ENCODE measurements around the gene VAMP1. TPM values are rescaled to one million over a fixed set of nuclear protein-coding genes. Genes with fewer than 3 reads are reported as not detected.
A peak's percentile ranks its signal among the peaks of the same experiment; 100 is the strongest.

The VAMP1 gene
- total and polyA plus RNA-seq, 2 of the 13 experiments (the other 11 are each of a cell fraction or from before 2014, with no cell fraction given), result 2.5 to 7.4 TPM

GRCh38 chr12:6451348-6452244 lies 18.9 kb downstream of the VAMP1 start, which contains the start of gene TAPBPL (continued):
- TF ChIP-seq SNAPC4 (CRISPR knock-in tag; IDR thresholded peaks at IDR 0.05) (no peak), MEIS1 (CRISPR knock-in tag; IDR thresholded peaks at IDR 0.05; ENCODE audit: borderline replicate concordance) (no peak), ELF3 (CRISPR knock-in tag; IDR thresholded peaks at IDR 0.05) (0 out of 2 replicates have a peak, but pooled peaks have one; percentile 30), ZNF547 (CRISPR knock-in tag; IDR thresholded peaks at IDR 0.05) (peak; percentile 68; the same call in 1 of the 2 replicates), ZNF782 (CRISPR knock-in tag; IDR thresholded peaks at IDR 0.05; ENCODE audit: borderline replicate concordance) (peak; percentile 31; the same call in 1 of the 2 replicates), ZFY (CRISPR knock-in tag; IDR thresholded peaks at IDR 0.05) (peak; percentile 83), ZNF670 (CRISPR knock-in tag; IDR thresholded peaks at IDR 0.05; ENCODE audit: borderline replicate concordance) (no peak), ZNF704 (CRISPR knock-in tag; IDR thresholded peaks at IDR 0.05; ENCODE audit: borderline replicate concordance) (peak; percentile 51; the same call in 1 of the 2 replicates), SOX5 (CRISPR knock-in tag; IDR thresholded peaks at IDR 0.05; ENCODE audit: borderline replicate concordance) (peak; percentile 29; the same call in 1 of the 2 replicates), ZNF274 (CRISPR knock-in tag; IDR thresholded peaks at IDR 0.05) (0 out of 2 replicates have a peak, but pooled peaks have one; percentile 23), HNRNPH1 (optimal IDR thresholded peaks at IDR 0.05; ENCODE audit: low read depth, low read length) (no peak), ELK4 (CRISPR knock-in tag; IDR thresholded peaks at IDR 0.05; ENCODE audit: borderline replicate concordance) (no peak), ZNF567 (CRISPR knock-in tag; IDR thresholded peaks at IDR 0.05; ENCODE audit: borderline replicate concordance) (no peak), RXRA (CRISPR knock-in tag; IDR thresholded peaks at IDR 0.05) (no peak), SYNCRIP (IDR thresholded peaks at IDR 0.05; ENCODE audit: insufficient read depth, low read depth, low read length) (no peak), ERF (CRISPR knock-in tag; IDR thresholded peaks at IDR 0.05) (peak; percentile 70), ZNF230 (CRISPR knock-in tag; IDR thresholded peaks at IDR 0.05) (no peak), ZBTB8A (CRISPR knock-in tag; IDR thresholded peaks at IDR 0.05; ENCODE audit: borderline replicate concordance, low read depth) (no peak), KMT2B (CRISPR knock-in tag; IDR thresholded peaks at IDR 0.05) (no peak; the same call in 1 of the 2 replicates), RAD51 (IDR thresholded peaks at IDR 0.05; ENCODE audit: borderline replicate concordance) (peak; percentile 39; the same call in 1 of the 2 replicates), ZNF546 (CRISPR knock-in tag; conservative IDR thresholded peaks at IDR 0.05) (no peak), NR1H2 (CRISPR knock-in tag; IDR thresholded peaks at IDR 0.05; ENCODE audit: borderline replicate concordance, low read depth) (no peak)
